ENCODE results near the gene PAEP. TPM values are rescaled to one million over a fixed set of nuclear protein-coding genes. Genes with fewer than 3 reads are reported as not detected.

PAEP gene
- total and polyA plus RNA-seq, 4 donors = not detected

- H3K4me1 ChIP-seq (ENCODE audit: control insufficient read depth in 4 of 4, insufficient read depth in 4 of 4, low read length in 3 of 4) = no peaks in the 10 kb centered on the region
- no peaks in the 10 kb centered on the region for H3K36me3 ChIP-seq (ENCODE audit: control insufficient read depth in 4 of 4, insufficient read depth in 3 of 4, low read depth in 1 of 4, low read length in 3 of 4)
- no peak overlapping the region for H3K27ac ChIP-seq (ENCODE audit: low read depth in 1 of 2, low read length in 2 of 2)
- no peak overlapping the region for H3K4me3 ChIP-seq (ENCODE audit: low read depth in 1 of 3, low read length in 3 of 3)
- no peak for DNase-seq (ENCODE audit: low spot score)
- 69% methylated on average over 10 of the region's 10 CpGs for WGBS
- peaks cover 0 to 2% (median 0%) of the 10 kb centered on the region in 4 donors for H3K27me3 ChIP-seq (ENCODE audit: control insufficient read depth in 4 of 4, insufficient read depth in 4 of 4, low read length in 3 of 4)
- H3K9me3 ChIP-seq (ENCODE audit: control insufficient read depth in 4 of 4, low read length in 3 of 4) = no peaks in the 10 kb centered on the region
- no peak overlapping the region for H3K9ac ChIP-seq (ENCODE audit: low read depth in 1 of 2, low read length in 2 of 2)
- TF ChIP-seq FOXA1 (IDR thresholded peaks at IDR 0.05) (no peak), MAX (IDR thresholded peaks at IDR 0.05) (no peak), HNF4A (conservative IDR thresholded peaks at IDR 0.05) (no peak), NR2F2 (IDR thresholded peaks at IDR 0.05) (no peak), ZBTB33 (IDR thresholded peaks at IDR 0.05) (no peak), TAF1 (conservative IDR thresholded peaks at IDR 0.05) (no peak), EGR1 (IDR thresholded peaks at IDR 0.05; ENCODE audit: low read depth in 2 of 2) (no peak), RXRA (IDR thresholded peaks at IDR 0.05) (no peak), SP1 (IDR thresholded peaks at IDR 0.05) (no peak), HNF4G (IDR thresholded peaks at IDR 0.05) (no peak)
- TF ChIP-seq, protein P1, sequence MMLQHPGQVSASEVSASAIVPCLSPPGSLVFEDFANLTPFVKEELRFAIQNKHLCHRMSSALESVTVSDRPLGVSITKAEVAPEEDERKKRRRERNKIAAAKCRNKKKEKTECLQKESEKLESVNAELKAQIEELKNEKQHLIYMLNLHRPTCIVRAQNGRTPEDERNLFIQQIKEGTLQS (IDR thresholded peaks at IDR 0.05) = no peak
- TF ChIP-seq, protein P2, sequence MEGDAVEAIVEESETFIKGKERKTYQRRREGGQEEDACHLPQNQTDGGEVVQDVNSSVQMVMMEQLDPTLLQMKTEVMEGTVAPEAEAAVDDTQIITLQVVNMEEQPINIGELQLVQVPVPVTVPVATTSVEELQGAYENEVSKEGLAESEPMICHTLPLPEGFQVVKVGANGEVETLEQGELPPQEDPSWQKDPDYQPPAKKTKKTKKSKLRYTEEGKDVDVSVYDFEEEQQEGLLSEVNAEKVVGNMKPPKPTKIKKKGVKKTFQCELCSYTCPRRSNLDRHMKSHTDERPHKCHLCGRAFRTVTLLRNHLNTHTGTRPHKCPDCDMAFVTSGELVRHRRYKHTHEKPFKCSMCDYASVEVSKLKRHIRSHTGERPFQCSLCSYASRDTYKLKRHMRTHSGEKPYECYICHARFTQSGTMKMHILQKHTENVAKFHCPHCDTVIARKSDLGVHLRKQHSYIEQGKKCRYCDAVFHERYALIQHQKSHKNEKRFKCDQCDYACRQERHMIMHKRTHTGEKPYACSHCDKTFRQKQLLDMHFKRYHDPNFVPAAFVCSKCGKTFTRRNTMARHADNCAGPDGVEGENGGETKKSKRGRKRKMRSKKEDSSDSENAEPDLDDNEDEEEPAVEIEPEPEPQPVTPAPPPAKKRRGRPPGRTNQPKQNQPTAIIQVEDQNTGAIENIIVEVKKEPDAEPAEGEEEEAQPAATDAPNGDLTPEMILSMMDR (IDR thresholded peaks at IDR 0.05; ENCODE audit: low read depth, low read length, missing input control) = no peak
Observed at GRCh38 chr9:135579889-135580660, 18.5 kb downstream of the PAEP start.

GRCh38 chr9:135580664-135581380 lies 19.3 kb downstream of the PAEP start:
- no peaks in the 10 kb centered on the region for H3K4me1 ChIP-seq (ENCODE audit: control insufficient read depth in 4 of 4, insufficient read depth in 4 of 4, low read length in 3 of 4)
- H3K36me3 ChIP-seq (ENCODE audit: control insufficient read depth in 4 of 4, insufficient read depth in 3 of 4, low read depth in 1 of 4, low read length in 3 of 4) = no peaks in the 10 kb centered on the region
- DNase-seq (ENCODE audit: low spot score) = no peak
- no peaks in the 10 kb centered on the region for H3K27me3 ChIP-seq (ENCODE audit: control insufficient read depth in 4 of 4, insufficient read depth in 4 of 4, low read length in 3 of 4)
- WGBS = 83% methylated on average over 11 of the region's 11 CpGs
- no peaks in the 10 kb centered on the region for H3K9me3 ChIP-seq (ENCODE audit: control insufficient read depth in 4 of 4, low read length in 3 of 4)
- H3K4me3 ChIP-seq (ENCODE audit: low read depth in 1 of 3, low read length in 3 of 3) = no peak overlapping the region
- no peak overlapping the region for H3K27ac ChIP-seq (ENCODE audit: low read depth in 1 of 2, low read length in 2 of 2)
- TF ChIP-seq ZBTB33 (IDR thresholded peaks at IDR 0.05) = no peak
- no peak overlapping the region for H3K9ac ChIP-seq (ENCODE audit: low read depth in 1 of 2, low read length in 2 of 2)
